Retina (tissue), 1 donor: ENCODE measurements around the gene F2RL1.
"Not testable (repeated sequence)": the region's sequence is repeated elsewhere in the genome, so short reads cannot be mapped to it uniquely, and the experiment has no call there.

Source experiments
- DNase-seq: peaks from one replicate; pipeline ENCODE4 v3.0.0-alpha.2; 2016

The F2RL1 gene

DNA sequence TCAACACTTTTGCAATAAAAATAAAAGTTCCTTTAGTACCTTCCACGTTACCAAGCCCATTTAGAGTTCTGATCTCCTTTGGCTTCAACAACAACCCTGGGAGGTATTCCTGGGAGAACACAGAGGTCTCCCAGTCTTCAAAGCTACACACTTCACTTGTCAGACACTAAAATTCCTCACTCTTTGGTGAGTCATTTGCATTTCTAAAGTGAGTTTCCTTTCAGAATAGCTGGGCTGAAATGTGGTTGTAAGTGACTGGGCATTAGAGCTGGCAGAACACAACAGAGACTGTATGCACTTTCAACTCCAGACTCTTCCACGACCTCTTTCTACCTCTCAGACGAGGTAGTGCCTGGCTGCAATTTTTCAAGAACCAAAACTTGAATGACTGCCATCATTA lies 11.5 kb upstream of the F2RL1 start:
- no peak for DNase-seq

DNA sequence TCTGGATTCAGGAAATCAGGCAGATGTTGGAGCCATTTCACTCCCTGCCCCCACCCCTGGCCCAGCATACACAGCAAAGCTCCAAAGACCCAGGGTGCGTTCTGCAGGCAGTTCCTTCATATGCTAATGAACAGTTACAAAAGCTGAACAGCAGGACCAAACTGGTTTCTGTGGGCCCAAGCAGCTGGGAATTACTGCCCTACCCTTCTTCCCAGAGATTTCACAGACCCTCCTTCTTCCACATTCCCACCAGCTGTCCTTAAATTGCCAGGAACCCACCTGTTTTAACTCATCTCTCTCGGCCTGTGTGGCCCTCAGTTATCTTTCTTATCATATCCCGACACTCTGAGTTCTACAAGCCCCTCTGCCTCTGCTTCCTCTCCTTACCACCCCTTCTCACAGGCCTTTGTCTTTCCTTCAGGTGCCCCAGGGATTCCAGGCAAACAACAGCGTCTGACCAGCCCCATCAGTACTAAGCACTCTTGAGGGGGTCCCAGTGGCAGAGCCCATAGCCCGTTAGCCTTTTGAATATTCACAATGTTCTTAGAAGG lies 10.6 kb upstream of the F2RL1 start:
- DNase-seq: peak; percentile 29

- no peak for DNase-seq
Observed at GRCh38 chr5:76809141-76809540, 9.7 kb upstream of the F2RL1 start.

- DNase-seq: no peak
Observed at GRCh38 chr5:76810236-76810635, 8.6 kb upstream of the F2RL1 start.

DNA sequence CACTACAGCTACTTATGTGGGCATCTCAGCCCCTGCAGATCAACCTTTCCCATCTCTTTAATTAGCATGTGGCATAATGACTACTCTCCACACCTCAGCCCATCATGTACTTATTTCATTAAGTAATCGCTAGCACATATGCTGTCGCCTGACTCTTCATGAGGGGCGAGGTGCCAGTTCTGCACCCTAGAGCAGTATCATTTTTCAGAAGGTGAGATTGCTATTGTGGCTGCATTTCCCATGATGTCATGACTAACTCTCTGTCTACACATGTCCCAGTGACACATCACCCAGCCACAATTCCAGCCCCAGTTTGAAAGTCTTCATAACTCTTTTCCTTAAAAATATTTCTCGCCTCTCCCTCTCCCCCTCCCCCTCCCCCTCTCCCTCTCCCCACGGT lies 7.6 kb upstream of the F2RL1 start:
- no peak for DNase-seq

DNA sequence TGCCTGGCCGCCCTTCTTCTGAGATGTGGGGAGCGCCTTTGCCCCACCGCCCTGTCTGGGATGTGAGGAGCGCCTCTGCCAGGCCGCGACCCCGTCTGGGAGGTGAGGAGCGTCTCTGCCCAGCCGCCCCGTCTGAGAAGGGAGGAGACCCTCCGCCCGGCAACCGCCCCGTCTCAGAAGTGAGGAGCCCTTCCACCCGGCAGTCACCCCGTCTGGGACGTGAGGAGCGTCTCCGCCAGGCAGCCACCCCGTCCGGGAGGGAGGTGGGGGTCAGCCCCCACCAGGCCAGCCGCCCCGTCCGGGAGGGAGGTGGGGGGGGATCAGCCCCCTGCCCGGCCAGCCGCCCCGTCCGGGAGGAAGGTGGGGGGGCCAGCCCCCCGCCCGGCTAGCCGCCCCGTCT lies 6.6 kb upstream of the F2RL1 start:
- not testable (repeated sequence) for DNase-seq

GRCh38 chr5:76813982-76814562 lies 4.8 kb upstream of the F2RL1 start:
- DNase-seq: no peak

GRCh38 chr5:76816110-76816831 lies 2.6 kb upstream of the F2RL1 start:
- DNase-seq: no peak

DNA sequence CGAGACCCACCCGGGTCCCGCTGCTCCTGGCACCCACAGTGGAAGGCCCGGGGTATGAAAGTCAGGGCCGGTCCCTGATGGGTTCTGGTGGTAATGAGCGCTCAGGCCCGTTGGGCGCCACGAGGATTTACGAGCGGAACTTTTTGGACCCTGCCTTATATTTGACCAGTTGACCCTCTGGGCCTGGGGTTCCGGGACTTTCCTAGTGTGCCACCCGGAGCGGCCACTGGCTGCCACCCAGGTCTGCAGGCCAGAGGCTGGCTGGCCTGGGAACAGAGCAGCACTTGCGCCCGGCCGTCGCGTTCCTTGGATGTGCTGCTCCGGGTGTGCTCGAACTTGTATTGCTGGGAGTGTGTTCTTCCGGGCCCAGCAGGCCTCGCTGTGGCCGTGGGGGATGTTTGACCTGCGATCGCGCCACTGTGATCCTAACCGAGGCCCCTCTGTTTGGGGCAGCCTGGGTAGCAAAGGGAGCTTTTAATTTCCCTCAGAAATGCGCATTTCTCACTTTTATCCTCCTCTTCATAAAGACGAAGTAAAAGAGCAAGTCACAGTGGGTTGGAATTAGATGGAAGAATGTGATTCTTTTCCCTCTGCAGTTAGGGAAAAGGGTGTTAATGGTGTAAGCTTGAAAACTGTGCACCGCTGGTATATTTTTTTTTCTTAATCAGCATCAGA lies 1.2 kb downstream of the F2RL1 start:
- DNase-seq: peak; percentile 33

GRCh38 chr5:76820526-76820890 lies 1.7 kb downstream of the F2RL1 start:
- DNase-seq: no peak

DNA sequence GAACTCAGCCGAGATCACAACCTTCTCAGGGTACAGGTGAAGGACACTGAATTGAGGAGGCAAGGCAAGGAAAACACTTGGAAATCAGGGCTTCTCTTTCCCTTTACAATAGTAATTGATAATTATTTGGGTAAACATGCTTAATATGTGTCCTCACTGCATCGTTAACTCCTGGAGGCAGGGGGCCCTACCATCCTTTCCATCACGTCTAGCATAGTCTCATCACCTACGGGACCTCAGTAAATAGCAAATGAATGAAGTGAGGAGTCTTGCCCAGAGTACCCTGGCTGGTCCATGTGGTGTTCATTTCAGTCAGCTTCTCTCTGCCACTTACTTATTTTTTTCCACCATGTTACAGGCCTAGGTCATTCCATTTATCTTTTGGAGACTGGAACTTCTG lies 2.3 kb downstream of the F2RL1 start:
- no peak for DNase-seq

GRCh38 chr5:76822105-76822731 lies 3.4 kb downstream of the F2RL1 start:
- DNase-seq: not testable (repeated sequence)

GRCh38 chr5:76826416-76826815 lies 7.6 kb downstream of the F2RL1 start:
- DNase-seq: not testable (repeated sequence)

GRCh38 chr5:76831110-76831452 lies 12.3 kb downstream of the F2RL1 start:
- DNase-seq: no peak

GRCh38 chr5:76836181-76836580 lies 17.4 kb downstream of the F2RL1 start:
- DNase-seq: no peak

GRCh38 chr5:76836585-76836984 lies 17.8 kb downstream of the F2RL1 start:
- DNase-seq: no peak

DNA sequence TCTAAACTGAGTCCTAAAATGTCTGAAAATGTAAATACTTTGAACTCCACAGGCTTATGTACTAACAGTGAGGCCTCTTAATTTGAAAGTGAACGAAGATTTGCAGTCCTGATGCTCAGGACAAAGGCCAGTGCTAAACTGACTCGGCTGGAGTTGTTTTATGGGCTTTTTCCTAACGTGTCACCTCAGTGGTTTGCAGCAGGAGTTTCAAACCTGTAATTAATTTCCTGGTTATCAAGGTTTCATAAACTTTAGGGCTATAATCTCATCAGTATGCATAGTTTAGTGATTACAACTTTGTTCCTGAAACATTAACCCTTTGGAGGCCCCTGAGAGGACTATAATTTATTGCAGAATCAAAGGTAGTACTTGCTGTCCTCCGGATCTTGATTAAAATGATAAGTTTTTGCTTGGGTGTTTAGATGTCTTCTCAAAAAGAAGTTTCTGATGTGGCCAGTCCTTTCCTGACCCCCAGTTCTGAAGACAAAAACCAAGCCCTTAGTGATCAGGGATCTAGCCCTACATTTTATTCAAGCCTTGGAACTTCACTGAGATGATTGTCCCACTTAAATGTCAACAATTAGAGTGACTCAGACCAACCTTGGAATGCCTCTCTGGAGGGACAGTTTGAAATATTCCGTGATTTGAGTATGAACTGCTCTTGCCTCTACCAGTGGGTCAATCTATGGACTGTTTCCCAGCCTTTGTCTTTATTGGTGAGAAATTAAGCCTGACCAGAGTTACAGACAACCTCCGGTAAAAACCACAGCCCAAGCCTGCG lies 19.8 kb downstream of the F2RL1 start:
- DNase-seq: no peak

DNA sequence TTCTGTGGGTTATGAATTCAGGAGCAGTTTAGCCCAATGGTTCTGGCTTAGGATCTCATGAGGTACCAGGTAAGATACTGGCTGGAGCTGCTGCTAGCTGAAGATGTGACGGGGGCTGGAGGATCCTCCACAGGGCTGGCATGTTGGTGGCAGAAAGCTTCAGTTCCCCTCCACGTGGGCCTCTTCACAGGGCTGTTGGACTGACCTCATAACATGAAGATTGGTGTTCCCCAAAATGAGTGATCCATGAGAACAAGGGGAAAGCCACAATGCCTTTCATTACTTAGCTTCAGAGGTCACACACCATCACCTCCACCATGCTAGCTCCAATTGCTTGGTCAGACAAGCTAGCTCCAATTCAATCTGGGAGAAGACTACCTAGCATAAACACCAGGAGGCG lies 22.5 kb downstream of the F2RL1 start:
- DNase-seq: no peak

DNA sequence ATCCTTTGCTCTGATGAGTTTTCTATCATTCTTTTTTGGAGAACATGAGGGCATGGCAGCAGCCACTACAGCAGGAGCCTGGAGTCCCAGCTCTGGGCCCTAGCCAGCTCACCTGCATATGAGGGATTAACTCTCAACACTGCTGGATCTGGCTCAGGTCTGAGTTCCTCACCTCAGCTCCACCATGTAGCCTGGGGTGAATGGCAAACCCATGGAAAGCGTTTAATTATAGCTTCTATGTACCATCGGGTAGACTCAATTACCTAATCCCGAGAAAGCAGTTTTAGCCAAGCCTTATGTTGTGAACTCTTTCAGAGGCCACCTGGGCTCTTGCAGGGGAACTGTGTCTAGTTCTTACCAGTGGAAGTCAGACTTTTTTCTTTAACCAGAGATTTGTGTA lies 27.1 kb downstream of the F2RL1 start:
- DNase-seq: no peak

DNA sequence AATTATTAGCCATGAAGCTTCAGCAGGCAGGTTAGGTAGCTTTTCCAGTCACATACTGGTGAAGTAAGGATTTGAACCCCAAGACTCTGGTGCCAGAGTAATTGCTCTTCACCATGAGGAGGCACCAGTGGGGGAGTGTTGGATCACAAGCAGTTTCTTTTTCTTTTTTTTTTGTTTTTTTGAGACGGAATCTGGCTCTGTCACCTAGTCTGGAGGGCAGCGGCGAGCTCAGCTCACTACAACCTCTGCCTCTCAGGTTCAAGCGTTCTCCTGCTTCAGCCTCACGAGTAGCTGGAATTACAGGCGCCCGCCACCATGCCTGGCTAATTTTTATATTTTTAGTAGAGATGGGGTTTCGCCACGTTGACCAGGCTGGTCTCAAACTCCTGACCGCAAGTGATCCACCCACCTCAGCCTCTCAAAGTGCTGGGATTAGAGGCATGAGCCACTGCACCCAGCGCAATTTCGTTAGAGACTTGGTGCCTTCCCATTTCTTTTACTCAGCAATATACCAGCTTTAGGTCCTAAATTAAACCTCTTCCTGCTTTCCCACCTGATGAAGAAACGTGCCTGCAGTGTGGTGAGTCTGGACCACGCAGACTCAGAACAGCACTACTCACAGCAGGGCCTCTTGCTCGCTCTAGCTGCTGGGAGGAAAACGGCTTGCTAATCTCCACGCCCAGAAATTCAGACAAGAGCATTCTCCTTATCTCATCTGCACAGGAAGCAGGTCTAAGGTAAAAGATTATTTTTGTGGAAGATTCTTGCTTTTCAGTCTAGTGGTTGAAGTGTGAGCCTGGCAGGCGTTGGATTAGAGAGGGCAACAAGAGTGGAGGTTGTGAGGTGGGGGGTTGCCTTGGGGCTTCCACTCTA lies 30.8 kb downstream of the F2RL1 start, which contains the start of gene S100Z:
Gene S100Z, plus strand, starts transcription at position 596 of the 873 bp plus-strand sequence. CDS start 25,346 bp downstream, outside the sequence.
- DNase-seq: no peak

DNA sequence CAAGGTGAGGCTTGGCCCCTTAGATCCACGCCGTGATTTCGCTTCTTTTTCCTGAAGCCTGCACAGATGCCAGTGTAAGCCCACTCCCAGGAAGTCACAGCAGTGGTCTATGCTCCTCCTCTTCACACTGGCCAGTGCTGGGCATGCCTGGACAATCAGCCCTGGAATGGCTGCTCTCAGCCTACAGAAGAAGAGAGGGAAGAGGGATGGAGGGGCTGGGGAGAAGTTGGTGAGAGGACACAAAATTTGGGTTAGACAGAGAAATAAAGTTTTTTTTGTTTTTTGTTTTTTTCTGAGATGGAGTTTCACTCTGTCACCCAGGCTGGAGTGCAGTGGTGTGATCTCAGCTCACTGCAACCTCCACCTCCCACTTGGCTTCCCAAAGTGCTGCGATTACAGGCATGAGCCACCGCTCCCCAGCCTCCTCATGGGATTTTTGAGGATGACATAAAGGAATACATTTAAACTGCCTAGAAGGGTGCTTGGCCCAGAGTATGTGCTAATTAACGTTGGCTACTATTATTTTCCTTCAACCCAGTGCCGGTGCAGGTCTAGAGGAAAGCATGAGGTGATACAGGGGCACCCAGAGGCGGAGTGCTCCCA lies 31.8 kb downstream of the F2RL1 start:
- no peak for DNase-seq
